Measurements from ENCODE around the gene ACVR1B. TPM values are rescaled to one million over a fixed set of nuclear protein-coding genes. Genes with fewer than 3 reads are reported as not detected.

The ACVR1B gene
- total and polyA plus RNA-seq, 10 donors, result 2.8 to 27.6 (median 18.6) TPM

- WGBS, 5 donors, result 26 to 48% (median 39%) methylated on average over 9 to 11 of the region's 11 CpGs
- TF ChIP-seq CTCF (IDR thresholded peaks at IDR 0.05 in 8 of 11, conservative IDR thresholded peaks at IDR 0.05 in 3 of 11) (no peak), POLR2AphosphoS5 (IDR thresholded peaks at IDR 0.05) (peak; percentile 74 to 89 (median 87))
- H3K4me3 ChIP-seq, result peak overlapping the region in 5 of 8 donors; percentile 21 to 93 (median 72)
These were observed 58.7 kb downstream of the ACVR1B start for GRCh38 chr12:52010152-52010622.

GRCh38 chr12:52010692-52011601 lies 59.4 kb downstream of the ACVR1B start:
- Histone ChIP-seq H3K9me3 (no peaks in the 10 kb centered on the region), H3K4me3 (peak overlapping the region in 4 of 8 donors; percentile 21 to 93 (median 77)), H3K4me1 (peaks cover 15 to 68% (median 53%) of the 10 kb centered on the region in 6 donors), H3K36me3 (peaks cover 0 to 63% (median 33%) of the 10 kb centered on the region in 6 donors), H3K27me3 (replicated peaks in 1 of 7) (peaks cover 0 to 23% (median 5%) of the 10 kb centered on the region in 7 donors), H3K27ac (peak overlapping the region in 7 of 8 donors; percentile 73 to 97 (median 92))
- intact Hi-C loops (cut with DNase I; ENCODE audit: low total_unique reads), result no loop called here
- 52 to 77% (median 68%) methylated on average over 7 to 8 of the region's 8 CpGs for WGBS, 5 donors
- no peak for TF ChIP-seq POLR2AphosphoS5 (IDR thresholded peaks at IDR 0.05)
- no peak for TF ChIP-seq POLR2A (IDR thresholded peaks at IDR 0.05)
- no peak for DNase-seq

More at GRCh38 chr12:52010152-52010622, 58.7 kb downstream of the ACVR1B start:
- peak; percentile 88 for DNase-seq
- H3K27me3 ChIP-seq (replicated peaks in 1 of 7), result peaks cover 0 to 28% (median 5%) of the 10 kb centered on the region in 7 donors
- H3K27ac ChIP-seq, result peak overlapping the region; percentile 48 to 97 (median 91)
- peaks cover 22 to 76% (median 58%) of the 10 kb centered on the region in 6 donors for H3K4me1 ChIP-seq
- no peaks in the 10 kb centered on the region for H3K9me3 ChIP-seq
- intact Hi-C loops (cut with DNase I; ENCODE audit: low total_unique reads), result no loop called here
- peaks cover 0 to 55% (median 30%) of the 10 kb centered on the region in 6 donors for H3K36me3 ChIP-seq

- Histone ChIP-seq H3K27ac (peak overlapping the region in 7 of 8 donors; percentile 46 to 97 (median 90)), H3K4me3 (no peak overlapping the region), H3K9me3 (no peaks in the 10 kb centered on the region), H3K27me3 (replicated peaks in 1 of 7) (peaks cover 0 to 16% (median 2%) of the 10 kb centered on the region in 7 donors), H3K36me3 (peaks cover 0 to 63% (median 33%) of the 10 kb centered on the region in 6 donors), H3K4me1 (peaks cover 12 to 61% (median 45%) of the 10 kb centered on the region in 6 donors)
- DNase-seq, result peak; percentile 29
- WGBS, 5 donors, result 87 to 94% (median 89%) methylated on average over 8 of the region's 8 CpGs
- TF ChIP-seq POLR2AphosphoS5 (IDR thresholded peaks at IDR 0.05) (no peak), POLR2A (IDR thresholded peaks at IDR 0.05) (no peak), CTCF (IDR thresholded peaks at IDR 0.05 in 8 of 11, conservative IDR thresholded peaks at IDR 0.05 in 3 of 11) (no peak)
- intact Hi-C loops (cut with DNase I; ENCODE audit: low total_unique reads), result no loop called here
These were observed 60.2 kb downstream of the ACVR1B start for GRCh38 chr12:52011602-52012214.

- no peaks in the 10 kb centered on the region for H3K9me3 ChIP-seq
- 83 to 88% (median 87%) methylated on average over 16 of the region's 16 CpGs for WGBS, 5 donors
These were observed 62.3 kb downstream of the ACVR1B start for GRCh38 chr12:52013626-52014310.

More at GRCh38 chr12:52013626-52014310, 62.3 kb downstream of the ACVR1B start:
- no peaks in the 10 kb centered on the region for H3K27me3 ChIP-seq (replicated peaks in 1 of 7)
- peaks cover 0 to 60% (median 33%) of the 10 kb centered on the region in 6 donors for H3K36me3 ChIP-seq
- peaks cover 9 to 40% (median 27%) of the 10 kb centered on the region in 6 donors for H3K4me1 ChIP-seq
- intact Hi-C loops (cut with DNase I; ENCODE audit: low total_unique reads), result no loop called here
- no peak for DNase-seq
- no peak overlapping the region for H3K4me3 ChIP-seq
- no peak for TF ChIP-seq POLR2A (IDR thresholded peaks at IDR 0.05)
- no peak for TF ChIP-seq CTCF (IDR thresholded peaks at IDR 0.05 in 8 of 11, conservative IDR thresholded peaks at IDR 0.05 in 3 of 11)
- no peak for TF ChIP-seq POLR2AphosphoS5 (IDR thresholded peaks at IDR 0.05)
- H3K27ac ChIP-seq, result no peak overlapping the region

Data from spleen (tissue), 11 donors.